GM11168 (cell line): ENCODE data around the gene B4GALT2.

Experiments
- in situ Hi-C: fragments of 300-500 bp; cut with MboI; formaldehyde crosslinking; loops from one replicate; pipeline ENCODE4 v1.12.0; 2022; ENCODE audit warnings: low sequenced_read_pairs; ENCODE audit not compliant: unreplicated experiment

Gene B4GALT2

DNA sequence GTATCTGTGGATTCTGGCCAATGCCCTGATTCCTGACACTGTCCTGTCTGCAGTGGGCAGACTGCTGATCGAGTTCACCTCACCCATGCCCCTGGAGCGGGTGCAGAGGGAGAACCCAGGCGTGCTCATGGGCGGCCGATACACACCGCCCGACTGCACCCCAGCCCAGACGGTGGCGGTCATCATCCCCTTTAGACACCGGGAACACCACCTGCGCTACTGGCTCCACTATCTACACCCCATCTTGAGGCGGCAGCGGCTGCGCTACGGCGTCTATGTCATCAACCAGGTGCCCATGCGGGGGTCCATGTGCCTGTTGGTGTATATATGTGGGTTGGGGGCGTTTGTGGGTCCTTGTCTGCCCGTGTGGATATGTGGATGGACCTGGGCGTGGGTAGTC is 2.6 kb downstream of the B4GALT2 start:
- in situ Hi-C loops: no loop called here

- in situ Hi-C loops: no loop called here
Observed at GRCh38 chr1:43982241-43982640, 3.2 kb downstream of the B4GALT2 start.

DNA sequence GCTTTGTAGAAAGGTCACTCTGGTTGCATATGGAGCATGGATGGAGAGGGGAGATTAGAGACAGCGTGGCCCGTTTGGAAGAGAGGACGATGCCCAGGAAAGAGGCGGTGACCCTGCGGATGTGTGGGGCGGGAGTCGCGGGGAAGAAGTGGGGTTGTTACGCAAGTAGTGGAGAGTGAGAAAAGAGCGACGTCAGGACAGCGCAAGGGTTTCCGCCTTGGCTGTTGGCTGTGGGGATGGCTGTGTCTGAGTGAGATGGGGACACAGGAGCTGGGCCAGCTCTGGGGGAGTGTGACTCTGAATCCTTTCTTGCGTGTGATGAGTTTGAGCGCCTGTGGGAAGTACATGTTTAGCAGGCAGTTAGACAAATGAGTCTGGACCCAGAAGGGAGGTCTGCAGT is 3.8 kb downstream of the B4GALT2 start:
- in situ Hi-C loops: no loop called here

DNA sequence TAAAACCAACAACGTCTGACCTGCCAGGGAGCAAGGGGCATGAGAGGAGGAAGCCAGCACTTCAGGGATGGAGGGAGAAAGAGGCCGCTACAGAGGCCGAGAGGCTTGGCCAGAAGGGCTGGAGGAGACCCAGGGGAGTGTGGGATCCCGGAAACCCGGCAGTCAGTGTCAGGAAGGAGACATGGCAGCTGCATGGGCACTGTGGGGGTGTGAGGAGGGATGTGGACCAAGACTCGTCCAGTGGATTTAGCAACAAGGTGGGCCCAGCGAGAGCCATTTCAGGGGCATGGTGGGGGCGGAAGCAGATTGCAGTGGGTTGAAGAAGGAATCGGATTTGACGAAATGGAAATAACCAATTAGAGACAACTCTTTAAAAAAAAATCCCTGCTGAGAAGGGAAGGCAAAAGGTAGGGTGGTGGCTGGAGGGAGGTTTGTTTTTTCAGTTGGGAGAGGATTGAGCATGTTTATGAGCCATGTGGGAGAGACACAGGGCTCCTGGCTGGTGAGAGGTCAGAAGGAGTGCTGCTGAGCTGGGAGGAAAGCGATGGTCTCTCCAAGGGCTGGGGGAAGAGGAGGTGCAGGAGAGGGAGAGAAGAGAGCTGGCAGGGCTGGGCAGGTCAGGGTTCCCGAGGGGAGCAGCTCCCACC is 4.4 kb downstream of the B4GALT2 start:
- in situ Hi-C loops: no loop called here

DNA sequence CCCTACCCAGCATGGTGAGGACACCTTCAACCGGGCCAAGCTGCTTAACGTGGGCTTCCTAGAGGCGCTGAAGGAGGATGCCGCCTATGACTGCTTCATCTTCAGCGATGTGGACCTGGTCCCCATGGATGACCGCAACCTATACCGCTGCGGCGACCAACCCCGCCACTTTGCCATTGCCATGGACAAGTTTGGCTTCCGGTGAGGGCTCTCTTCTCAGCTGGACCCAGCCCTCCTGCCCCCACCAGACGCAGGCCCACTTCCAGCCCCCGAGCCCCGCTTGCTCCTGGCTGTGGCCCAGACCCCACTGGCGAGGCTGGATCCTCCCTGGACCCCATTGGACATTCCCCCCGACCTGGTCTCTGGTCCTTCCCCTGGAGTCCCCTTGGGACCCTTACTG is 5.8 kb downstream of the B4GALT2 start:
- in situ Hi-C loops: no loop called here

- in situ Hi-C loops: no loop called here
Observed at GRCh38 chr1:43985984-43986595, 7.1 kb downstream of the B4GALT2 start.

DNA sequence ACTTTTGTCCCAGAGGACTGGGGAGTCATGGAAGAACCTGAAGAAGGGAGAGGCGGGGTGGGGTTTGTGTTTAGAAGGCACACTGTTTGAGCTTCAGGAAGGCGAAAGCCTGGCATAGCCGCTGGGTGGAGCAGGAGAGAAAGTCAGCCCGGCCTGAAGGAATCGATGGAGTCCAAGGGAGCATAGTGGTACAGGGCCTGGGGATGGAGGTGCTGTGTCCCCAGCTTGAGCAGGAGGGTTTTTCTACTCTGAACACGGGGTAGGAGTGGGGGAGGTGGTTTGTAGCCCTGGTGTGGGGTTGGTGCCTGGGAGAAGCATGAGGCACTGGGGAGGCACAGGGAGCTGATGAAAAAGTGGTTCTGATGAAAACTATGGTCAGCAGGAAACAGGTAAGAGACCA is 7.7 kb downstream of the B4GALT2 start:
- in situ Hi-C loops: no loop called here

GRCh38 chr1:43987159-43987902 is 8.3 kb downstream of the B4GALT2 start:
- in situ Hi-C loops: no loop called here

GRCh38 chr1:43990271-43991199 is 11.5 kb downstream of the B4GALT2 start:
- in situ Hi-C loops: loop anchor here (10.0 kb wide), 1 partner anchor 54 kb away; no protein-coding TSS in a partner anchor

DNA sequence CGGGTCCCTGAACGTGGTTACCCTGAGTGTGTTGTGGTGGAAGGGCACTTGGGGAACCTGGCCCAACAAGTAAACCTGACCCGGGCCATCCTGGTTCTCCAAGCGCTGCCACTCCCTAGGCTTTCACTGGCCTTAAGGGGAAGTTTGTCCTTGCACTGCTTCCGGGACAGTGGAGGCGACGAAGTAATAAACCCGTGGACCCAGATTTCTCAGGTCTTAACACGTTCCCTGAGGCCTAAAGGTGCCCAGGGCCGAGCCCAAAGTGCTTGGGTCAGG is 12.1 kb downstream of the B4GALT2 start:
- in situ Hi-C loops: loop anchor here (10.0 kb wide), 1 partner anchor 54 kb away; no protein-coding TSS in a partner anchor

DNA sequence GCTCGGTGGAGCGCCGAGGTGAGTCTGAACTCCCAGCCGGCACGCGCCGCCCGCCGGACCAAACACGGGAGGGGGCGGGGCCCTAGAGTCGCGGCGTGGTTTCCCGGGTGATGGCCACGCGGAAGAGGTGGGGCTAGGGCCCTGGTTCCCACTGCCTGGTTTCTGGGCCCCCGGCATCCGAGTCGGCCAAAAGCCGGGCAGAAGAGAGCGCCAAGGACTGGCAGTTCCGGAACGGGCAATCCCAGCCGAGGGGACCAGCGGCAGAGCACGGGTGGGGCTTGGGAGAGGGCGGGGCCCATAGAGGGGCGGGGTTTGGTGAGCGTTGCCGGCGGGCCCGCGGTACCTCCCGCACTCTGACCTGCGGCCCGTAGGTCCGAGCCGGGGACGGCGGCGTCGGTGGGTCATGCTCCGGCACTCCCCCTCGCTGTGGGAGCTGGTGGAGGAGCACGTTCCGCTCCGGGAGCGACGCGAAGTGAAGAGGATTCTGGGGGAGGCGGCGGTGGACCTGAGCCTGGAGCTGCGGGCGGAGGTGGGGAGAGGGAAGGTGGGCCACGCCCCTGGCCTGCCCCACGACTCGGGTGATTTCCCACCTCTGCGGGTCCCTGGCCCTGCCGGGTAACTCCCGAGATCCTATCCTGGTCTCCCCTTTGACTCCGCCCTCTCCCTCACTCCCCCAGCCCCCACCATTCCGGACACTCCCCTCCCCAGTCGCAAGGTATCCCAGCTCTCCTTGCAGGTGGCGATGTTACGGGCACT is 12.6 kb downstream of the B4GALT2 start, which contains the start of gene CCDC24:
TSS of gene CCDC24 (plus strand) at position 124 of the 756 bp plus-strand sequence. CDS start at position 404, 280 bp downstream.
- in situ Hi-C loops: loop anchor here (10.0 kb wide), 1 partner anchor 53 kb away; no protein-coding TSS in a partner anchor

DNA sequence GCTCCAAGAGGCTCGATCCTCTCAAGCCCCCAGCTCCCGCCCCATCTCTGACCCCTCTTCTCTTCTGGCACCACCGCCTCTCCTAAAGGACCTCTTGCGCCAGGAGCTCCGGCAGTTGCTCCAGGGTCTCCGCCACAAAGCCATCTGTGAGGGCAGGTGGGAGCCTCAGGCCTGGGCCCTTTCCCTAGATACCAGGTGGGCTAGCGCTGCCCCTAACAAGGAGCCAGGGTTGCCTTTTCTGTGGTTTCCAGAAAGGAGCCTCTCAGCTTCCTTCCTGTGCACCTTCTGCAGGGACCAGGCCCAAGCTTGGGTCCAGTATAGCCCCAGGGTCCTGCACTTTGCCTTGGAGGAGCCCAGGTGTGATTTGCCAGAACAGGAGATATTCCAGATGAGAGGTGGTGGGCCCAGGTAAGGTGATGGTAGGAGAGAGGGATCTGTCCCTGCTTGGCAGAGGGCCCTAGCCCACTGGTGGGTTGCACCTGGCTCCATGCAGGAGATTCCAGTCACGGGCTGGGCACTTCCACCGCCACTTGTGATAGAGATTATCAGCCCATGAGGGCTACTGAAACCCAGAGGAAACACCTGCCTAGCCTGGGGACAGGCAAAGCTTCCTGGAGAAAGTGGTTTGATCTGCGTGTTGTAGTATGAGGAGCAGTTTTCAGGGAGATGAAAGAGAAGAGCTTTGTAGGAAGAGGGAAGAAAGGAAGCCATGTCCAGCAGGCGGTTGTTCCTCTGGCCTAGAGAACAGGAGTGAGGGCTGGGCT is 13.4 kb downstream of the B4GALT2 start:
- in situ Hi-C loops: loop anchor here (10.0 kb wide), 1 partner anchor 52 kb away; no protein-coding TSS in a partner anchor

- in situ Hi-C loops: loop anchor here (10.0 kb wide), 1 partner anchor 51 kb away; no protein-coding TSS in a partner anchor
Observed at GRCh38 chr1:43993206-43993914, 14.3 kb downstream of the B4GALT2 start.

DNA sequence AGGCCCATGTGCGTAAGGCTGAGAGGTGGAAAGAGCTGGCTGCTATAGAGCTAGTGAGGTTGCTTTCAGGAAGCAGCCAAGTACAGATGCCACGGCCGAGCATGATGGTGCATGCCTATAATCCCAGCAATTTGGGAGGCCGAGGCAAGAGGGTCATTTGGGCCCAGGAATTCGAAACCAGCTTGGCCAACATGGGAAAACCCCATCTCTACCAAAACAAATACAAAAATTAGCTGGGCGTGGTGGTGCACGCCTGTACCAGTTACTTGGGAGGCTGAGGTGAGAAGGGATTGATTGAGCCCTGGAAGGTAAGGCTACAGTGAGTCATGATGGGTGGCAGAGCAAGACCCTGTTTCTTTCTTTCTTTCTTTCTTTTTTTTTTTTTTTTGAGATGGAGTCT is 15.1 kb downstream of the B4GALT2 start:
- in situ Hi-C loops: loop anchor here (10.0 kb wide), 1 partner anchor 51 kb away; no protein-coding TSS in a partner anchor

- in situ Hi-C loops: loop anchor here (10.0 kb wide), 1 partner anchor 50 kb away; no protein-coding TSS in a partner anchor
Observed at GRCh38 chr1:43994794-43995790, 16.1 kb downstream of the B4GALT2 start.

DNA sequence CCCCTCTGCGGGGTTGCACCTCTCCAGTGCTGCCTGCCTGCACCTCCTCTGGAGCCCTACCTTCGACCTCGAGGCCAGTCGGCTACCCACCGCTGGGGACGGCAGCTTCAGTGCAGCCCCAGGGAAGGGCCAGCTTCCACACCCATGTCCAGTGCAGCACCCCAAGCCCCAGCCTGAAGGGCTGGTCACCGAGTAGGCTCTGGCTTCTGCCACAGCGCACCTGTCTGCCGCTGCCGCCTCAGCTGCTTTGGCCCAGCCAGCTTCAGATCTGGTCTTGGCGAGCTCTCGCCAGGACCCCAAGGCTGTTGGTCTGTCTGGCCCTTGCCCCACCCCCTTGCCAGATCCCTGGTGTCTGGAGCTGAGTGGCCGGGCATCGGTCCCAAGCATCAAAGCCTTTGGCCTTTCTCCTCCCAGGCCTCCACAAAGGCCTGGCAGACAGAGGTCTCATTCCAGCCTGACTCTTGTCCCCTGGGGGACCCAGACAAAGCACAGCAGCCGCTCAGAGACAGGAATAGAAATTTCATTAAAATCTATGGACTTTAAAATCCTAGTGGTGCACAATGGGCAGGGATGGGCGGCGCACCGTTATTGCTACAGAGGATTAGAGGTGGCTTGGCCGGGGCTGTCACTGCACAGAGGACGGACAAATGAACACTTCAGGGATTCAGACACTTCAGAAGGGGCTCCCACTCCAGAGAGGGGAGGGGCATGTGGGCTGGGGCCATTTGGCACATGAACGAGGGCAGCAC is 17.1 kb downstream of the B4GALT2 start:
- in situ Hi-C loops: loop anchor here (10.0 kb wide), 1 partner anchor 49 kb away; no protein-coding TSS in a partner anchor
